Dermis microvascular lymphatic vessel endothelial cell (primary cell): ENCODE data around the gene TASP1. TPM values are rescaled to one million over a fixed set of nuclear protein-coding genes. Genes with fewer than 3 reads are reported as not detected.

Source experiments
- DNase-seq, 2 donors: peaks; one replicate each; pipeline versions ENCODE4 v3.0.0 to v3.0.0-alpha.2; 2010; ENCODE audit warnings: low read depth in 2 of 2
- total RNA-seq: library from RNA; depleted of rRNA; stranded (reverse); fragments of >200 nt; gene quantifications from 2 replicates; pipeline ENCODE4 v1.2.1, GENCODE V29; 2014

The TASP1 gene
- total RNA-seq, 1 donor from 2014 or later: 6.3 TPM

GRCh38 chr20:13571662-13572061 lies 67.1 kb downstream of the TASP1 start:
- no peak for DNase-seq

GRCh38 chr20:13567663-13568062 lies 71.1 kb downstream of the TASP1 start:
- DNase-seq: no peak

GRCh38 chr20:13563854-13564253 lies 74.9 kb downstream of the TASP1 start:
- no peak for DNase-seq

- no peak for DNase-seq
Measured at GRCh38 chr20:13554706-13555105, 84.0 kb downstream of the TASP1 start.

- no peak for DNase-seq
Measured at GRCh38 chr20:13554076-13554475, 84.7 kb downstream of the TASP1 start.

GRCh38 chr20:13552061-13552460 lies 86.7 kb downstream of the TASP1 start:
- DNase-seq: no peak

- peak in 1 of 2 donors; percentile 63 for DNase-seq
Measured at GRCh38 chr20:13549451-13549850, 89.3 kb downstream of the TASP1 start.

GRCh38 chr20:13546497-13547131 lies 92.1 kb downstream of the TASP1 start:
- DNase-seq: peak; percentile 61 to 77

- no peak for DNase-seq
Measured at GRCh38 chr20:13545790-13546189, 92.9 kb downstream of the TASP1 start.

- DNase-seq: no peak
Measured at GRCh38 chr20:13543783-13544182, 94.9 kb downstream of the TASP1 start.

GRCh38 chr20:13535627-13536026 lies 103.1 kb downstream of the TASP1 start:
- no peak for DNase-seq

GRCh38 chr20:13533946-13534345 lies 104.8 kb downstream of the TASP1 start:
- DNase-seq: no peak

- DNase-seq: no peak
Measured at GRCh38 chr20:13530146-13530545, 108.6 kb downstream of the TASP1 start.

GRCh38 chr20:13526551-13526950 lies 112.2 kb downstream of the TASP1 start:
- DNase-seq: no peak

GRCh38 chr20:13525225-13525940 lies 113.3 kb downstream of the TASP1 start:
- peak in 1 of 2 donors; percentile 41 for DNase-seq

- DNase-seq: no peak
Measured at GRCh38 chr20:13524339-13524738, 114.4 kb downstream of the TASP1 start.

GRCh38 chr20:13517831-13518230 lies 120.9 kb downstream of the TASP1 start:
- DNase-seq: no peak

- no peak for DNase-seq
Measured at GRCh38 chr20:13515796-13516558, 122.8 kb downstream of the TASP1 start.

- DNase-seq: no peak
Measured at GRCh38 chr20:13515291-13515690, 123.4 kb downstream of the TASP1 start.

GRCh38 chr20:13510837-13511488 lies 127.8 kb downstream of the TASP1 start:
- no peak for DNase-seq

- DNase-seq: no peak
Measured at GRCh38 chr20:13507646-13508045, 131.1 kb downstream of the TASP1 start.

- no peak for DNase-seq
Measured at GRCh38 chr20:13501500-13501899, 137.2 kb downstream of the TASP1 start.
